Stromal cell of bone marrow (primary cell): ENCODE results near the gene CEP131.

ENCODE experiments used
- DNase-seq: peaks from one replicate; pipeline ENCODE4 v3.0.0-alpha.2; 2012; ENCODE audit warnings: low read depth

CEP131 gene

GRCh38 chr17:81223762-81224130 is 981 bp upstream of the CEP131 start:
- no peak for DNase-seq

DNA sequence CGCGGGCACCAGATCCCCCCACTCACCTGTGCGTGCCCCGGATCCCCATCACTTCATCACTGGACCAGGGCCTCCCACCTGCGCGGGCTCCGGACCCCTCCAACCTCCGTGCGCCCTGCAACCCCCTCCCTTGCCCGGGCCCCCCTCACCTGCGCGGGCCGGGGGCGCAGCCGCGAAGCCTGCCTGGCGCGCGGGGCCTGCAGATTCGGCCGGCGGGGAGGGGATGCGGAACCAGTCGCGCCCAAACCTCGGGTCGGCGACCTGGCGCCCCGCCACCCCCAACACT is 202 bp downstream of the CEP131 start:
- no peak for DNase-seq

DNA sequence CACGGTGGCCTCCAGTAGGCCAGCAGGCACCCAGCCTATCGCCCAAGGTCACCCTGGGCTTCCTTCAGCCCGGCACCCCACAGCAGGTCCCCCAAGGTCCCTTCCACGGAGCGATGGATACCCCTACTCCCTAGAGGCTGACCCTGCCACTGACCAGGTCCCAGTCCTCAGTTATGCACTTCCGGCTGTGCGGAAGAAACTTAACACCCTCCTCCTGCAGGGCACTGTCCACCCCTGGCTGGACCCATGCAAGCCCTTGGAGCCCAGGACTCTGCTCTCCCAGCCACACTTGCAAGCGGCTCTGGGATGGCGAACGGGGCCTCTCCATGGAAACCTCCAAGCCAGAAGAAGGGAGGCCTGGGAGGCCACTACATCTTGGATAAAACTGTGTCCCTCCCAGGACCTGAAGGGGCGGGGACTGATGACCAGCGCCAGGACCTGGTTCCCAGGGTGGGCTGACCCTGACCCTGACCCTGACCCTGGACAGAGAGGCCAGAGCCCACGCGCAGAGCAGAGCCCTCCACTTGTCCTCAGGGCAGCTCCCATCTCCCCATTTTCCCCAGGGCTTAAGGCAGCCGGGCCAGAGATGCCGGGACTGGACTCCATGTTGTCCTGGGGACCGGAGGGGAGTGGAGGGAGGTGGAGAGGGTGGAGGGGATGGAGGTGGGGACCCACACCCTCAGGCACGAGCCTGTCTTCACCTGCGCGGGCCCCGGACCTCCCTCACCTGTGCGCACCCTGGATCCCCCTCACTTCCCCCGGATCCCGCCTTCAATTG is 734 bp downstream of the CEP131 start:
- no peak for DNase-seq

GRCh38 chr17:81221371-81221841 is 1.4 kb downstream of the CEP131 start:
- DNase-seq: no peak

DNA sequence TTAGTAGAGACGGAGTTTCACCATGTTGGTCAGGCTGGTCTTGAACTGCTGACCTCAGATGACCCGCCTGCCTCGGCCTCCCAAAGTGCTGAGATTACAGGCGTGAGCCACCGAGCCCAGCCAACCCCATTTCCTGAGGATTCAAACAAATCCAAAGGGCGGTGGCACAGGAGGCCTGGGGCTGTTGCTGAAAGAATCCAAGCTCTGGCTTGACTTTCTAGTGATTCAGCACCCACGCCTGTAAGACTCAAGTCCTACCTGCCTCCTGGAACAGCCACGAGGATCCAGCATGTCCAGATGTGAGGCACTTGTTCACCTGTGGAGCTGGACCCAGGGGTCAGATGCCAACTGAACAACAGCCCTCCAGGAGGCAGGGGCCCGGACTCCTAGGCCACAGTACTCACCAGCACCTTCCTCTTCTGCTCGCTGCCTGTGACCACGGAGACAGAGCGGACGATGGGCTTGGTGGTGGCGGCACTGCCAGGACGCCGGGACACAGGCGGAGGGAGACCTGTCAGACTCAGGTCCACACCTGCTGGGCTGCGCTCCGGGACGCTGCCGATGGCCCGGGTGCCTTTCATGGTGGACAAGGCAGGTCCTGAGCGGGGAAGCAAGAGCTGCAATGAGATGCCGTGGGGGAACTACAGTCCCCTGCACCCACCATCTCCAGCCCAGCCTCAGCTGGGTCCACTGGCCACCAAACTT is 3.1 kb downstream of the CEP131 start:
- DNase-seq: no peak

- no peak for DNase-seq
Measured at GRCh38 chr17:81218991-81219390, 3.8 kb downstream of the CEP131 start.

GRCh38 chr17:81218459-81218858 is 4.3 kb downstream of the CEP131 start:
- DNase-seq: no peak

- DNase-seq: no peak
Measured at GRCh38 chr17:81217491-81217890, 5.3 kb downstream of the CEP131 start.

- no peak for DNase-seq
Measured at GRCh38 chr17:81213978-81214377, 8.8 kb downstream of the CEP131 start.

GRCh38 chr17:81212365-81212764 is 10.4 kb downstream of the CEP131 start:
- no peak for DNase-seq

DNA sequence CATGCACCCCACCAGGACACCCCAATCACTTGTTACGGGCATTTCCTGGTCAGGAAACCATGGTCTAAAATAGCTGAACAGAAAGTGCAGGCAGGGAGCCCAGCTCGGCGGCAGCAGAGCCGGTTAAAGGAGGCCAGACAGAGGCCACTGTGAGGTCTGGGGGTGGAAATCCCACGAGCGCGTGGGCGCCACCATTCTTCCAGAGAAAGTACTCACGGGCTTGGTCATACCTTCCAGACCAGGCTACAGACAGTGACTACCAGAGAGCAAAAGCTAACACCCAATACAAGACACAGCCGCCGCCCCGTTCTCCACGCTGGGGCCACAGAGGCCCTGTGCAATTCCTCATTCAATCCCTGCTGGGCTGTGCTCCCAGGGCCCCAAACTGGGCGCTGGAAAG is 11.9 kb downstream of the CEP131 start:
- DNase-seq: peak; percentile 3

GRCh38 chr17:81210466-81210865 is 12.3 kb downstream of the CEP131 start:
- DNase-seq: no peak

GRCh38 chr17:81209141-81209540 is 13.6 kb downstream of the CEP131 start:
- DNase-seq: no peak

- DNase-seq: no peak
Measured at GRCh38 chr17:81208651-81209050, 14.1 kb downstream of the CEP131 start.

DNA sequence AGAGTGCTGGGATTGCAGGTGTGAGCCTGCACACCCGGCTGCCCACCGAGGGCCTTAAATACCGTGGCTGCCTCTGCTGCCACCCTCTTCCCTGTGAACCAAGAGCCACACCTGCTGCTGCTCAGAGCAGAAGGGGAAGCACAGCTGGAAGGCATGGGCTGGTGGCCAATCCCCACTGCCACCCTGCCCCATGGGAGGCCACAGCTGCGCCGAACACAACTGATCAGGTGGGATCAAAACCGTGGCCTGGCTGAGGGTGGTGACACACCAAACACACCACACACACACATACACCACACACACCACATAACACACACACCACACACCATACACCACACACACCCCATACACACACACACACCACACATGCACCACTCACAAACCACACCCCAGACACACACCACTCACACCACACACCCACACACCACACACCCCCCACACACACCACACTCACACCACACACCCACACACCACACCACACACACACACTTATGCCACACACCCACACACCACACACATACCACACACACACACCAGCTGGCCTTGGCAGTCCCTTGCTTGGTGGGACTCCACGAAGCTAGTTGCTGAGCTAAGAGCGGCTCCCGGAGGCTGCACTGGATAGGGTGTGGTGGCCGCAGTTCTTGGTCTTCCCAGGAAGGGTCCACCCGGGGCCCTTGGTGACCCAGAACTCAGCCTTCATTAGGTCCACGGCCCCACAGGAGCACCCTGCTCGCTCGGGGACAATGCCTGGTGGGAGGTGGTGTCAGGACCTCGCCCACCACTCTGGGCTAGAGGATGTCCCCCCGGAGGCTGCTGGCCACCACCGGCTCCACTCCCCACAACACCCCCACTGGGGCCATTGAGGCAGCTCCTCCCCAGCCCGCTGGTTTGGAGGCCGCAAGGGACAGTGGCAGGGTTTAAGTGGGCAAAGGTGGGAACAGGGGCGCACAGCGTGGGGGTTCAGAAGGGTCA is 14.9 kb downstream of the CEP131 start:
- no peak for DNase-seq

- DNase-seq: no peak
Measured at GRCh38 chr17:81206657-81207056, 16.1 kb downstream of the CEP131 start.

DNA sequence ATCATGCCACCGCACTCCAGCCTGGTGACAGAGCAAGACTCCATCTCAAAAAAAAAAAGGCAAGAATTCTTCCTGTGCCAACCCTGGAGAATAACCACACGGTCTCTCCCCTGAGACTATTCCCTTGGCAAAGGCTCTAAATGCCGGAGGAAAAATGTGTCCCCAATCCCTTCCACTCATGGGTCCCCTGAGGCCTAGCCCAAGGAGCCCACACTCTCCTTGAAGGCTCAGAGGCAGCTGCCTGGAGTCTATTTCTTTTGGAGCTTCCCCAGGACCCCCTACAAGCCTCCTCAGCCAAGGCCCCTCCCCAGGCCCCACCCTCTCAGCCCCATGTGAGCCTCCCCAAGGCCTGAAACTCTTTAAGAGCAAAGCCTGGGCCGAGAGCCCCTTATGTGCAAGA is 16.6 kb downstream of the CEP131 start:
- no peak for DNase-seq

DNA sequence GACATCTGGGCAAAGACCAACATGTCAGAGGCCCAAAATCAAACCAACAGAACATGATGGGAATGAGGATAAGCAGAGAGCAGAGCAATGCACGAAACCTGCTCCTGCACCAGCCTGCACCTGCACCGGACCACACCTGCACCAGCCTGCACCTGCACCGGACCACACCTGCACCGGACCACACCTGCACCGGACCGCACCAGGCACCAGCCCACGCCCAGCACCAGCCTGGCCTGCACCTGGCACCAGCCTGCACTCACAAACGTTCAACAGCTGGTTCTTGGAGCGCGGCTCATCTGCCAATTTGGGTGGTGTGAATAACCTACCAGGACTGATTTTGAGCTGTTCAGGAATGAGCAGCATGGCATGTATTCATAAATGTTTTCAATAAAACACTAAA is 18.2 kb downstream of the CEP131 start:
- no peak for DNase-seq

DNA sequence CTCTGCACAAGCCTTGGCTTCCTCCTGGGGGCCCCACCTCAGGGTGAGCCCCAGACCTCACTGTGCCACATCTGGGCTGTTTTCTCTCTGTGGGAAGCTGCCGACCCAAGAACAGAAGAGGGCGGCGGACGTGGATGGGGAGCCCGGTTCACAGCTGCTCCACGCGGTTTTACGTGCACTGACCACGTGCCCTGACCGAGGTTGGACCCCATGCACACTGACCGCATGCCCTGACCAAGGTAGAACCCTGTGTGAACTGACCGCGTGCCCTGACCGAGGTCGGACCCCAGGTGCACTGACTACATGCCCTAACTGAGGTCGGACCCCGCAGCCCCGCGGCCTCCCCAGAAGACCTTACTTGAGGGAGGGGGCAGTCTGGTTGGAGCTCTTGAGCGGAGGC is 19.6 kb downstream of the CEP131 start:
- DNase-seq: no peak

DNA sequence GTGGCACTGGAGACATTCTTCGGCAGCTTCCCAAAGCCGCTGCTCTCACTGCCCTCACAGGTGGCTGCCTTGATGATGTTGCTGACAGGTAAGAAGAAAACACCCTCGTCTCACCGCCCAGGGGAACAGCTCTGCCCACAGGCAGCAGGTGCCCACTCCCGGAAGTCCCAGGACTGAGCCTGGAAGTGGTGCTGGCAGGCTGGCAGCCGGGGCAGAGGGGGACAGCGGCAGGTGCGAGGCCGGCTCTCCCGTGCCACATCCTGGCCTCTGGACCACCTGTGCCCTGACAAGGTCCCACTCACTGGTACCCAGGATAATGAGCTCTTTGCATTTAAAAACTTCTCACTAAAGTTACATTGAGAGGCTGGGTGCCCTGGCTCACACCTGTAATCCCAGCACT is 20.4 kb downstream of the CEP131 start:
- no peak for DNase-seq

GRCh38 chr17:81200695-81201580 is 21.8 kb downstream of the CEP131 start:
- DNase-seq: peak; percentile 46

GRCh38 chr17:81200201-81200600 is 22.6 kb downstream of the CEP131 start:
- DNase-seq: no peak
